Left ventricle myocardium inferior (tissue), 1 donor: Measurements from ENCODE around the gene CDC23. TPM values are rescaled to one million over a fixed set of nuclear protein-coding genes. Genes with fewer than 3 reads are reported as not detected.
"Not testable (repeated sequence)": the region's sequence is repeated elsewhere in the genome, so short reads cannot be mapped to it uniquely, and the experiment has no call there.

ENCODE experiments used
- DNase-seq: peaks from one replicate; pipeline ENCODE4 v3.0.0-alpha.2; 2020
- H3K27ac ChIP-seq: fragments of 200-600 bp; replicated peaks from 2 replicates; pipeline ENCODE4 v1.8.0; 2021
- H3K27me3 ChIP-seq: fragments of 200-600 bp; 2 replicates; pipeline ENCODE4 v1.8.0; 2021; ENCODE audit warnings: low read depth
- H3K36me3 ChIP-seq: fragments of 200-600 bp; 2 replicates; pipeline ENCODE4 v1.8.0; 2021
- H3K4me1 ChIP-seq: fragments of 200-600 bp; 2 replicates; pipeline ENCODE4 v1.8.0; 2021
- H3K4me3 ChIP-seq: fragments of 200-600 bp; 2 replicates; pipeline ENCODE4 v1.8.0; 2021; ENCODE audit warnings: mild to moderate bottlenecking, moderate library complexity
- H3K9me3 ChIP-seq: fragments of 200-600 bp; replicated peaks from 2 replicates; pipeline ENCODE4 v1.8.0; 2021
- CTCF ChIP-seq: fragments of 200-600 bp; IDR thresholded peaks from 2 replicates; pipeline ENCODE4 v1.8.0; 2021; ENCODE audit warnings: antibody characterized with exemption, mild to moderate bottlenecking, borderline replicate concordance
- intact Hi-C: fragments of 100-400 bp; cut with micrococcal nuclease; formaldehyde crosslinking; loops from one replicate; pipeline ENCODE4 v1.11.0; 2022
- total RNA-seq: library from RNA; stranded (reverse); fragmentation: NEBNext Ultra II Directional; extraction: Animal tissue kit (Norgen Biotek cat#: 25700); gene quantifications from one replicate; pipeline ENCODE4 v1.2.1, GENCODE V29; 2021
- donor health status: DM: no; HTN: yes; CAD: no; lungs with severe emphysema.

The CDC23 gene
- total RNA-seq, 1 donor from 2014 or later = 20.2 TPM

GRCh38 chr5:138159666-138160065 lies 53.5 kb downstream of the CDC23 start:
- Histone ChIP-seq H3K36me3 (peaks cover 91% of the 10 kb centered on the region), H3K4me3 (no peak overlapping the region), H3K9me3 (no peaks in the 10 kb centered on the region), H3K4me1 (no peaks in the 10 kb centered on the region), H3K27me3 (no peaks in the 10 kb centered on the region), H3K27ac (no peak overlapping the region)
- DNase-seq = no peak
- TF ChIP-seq CTCF = no peak
- intact Hi-C loops = no loop called here

- Histone ChIP-seq H3K9me3 (no peaks in the 10 kb centered on the region), H3K27me3 (no peaks in the 10 kb centered on the region), H3K27ac (no peak overlapping the region), H3K4me3 (no peak overlapping the region), H3K36me3 (peaks cover 71% of the 10 kb centered on the region), H3K4me1 (no peaks in the 10 kb centered on the region)
- DNase-seq = no peak
- intact Hi-C loops = no loop called here
- TF ChIP-seq CTCF = no peak
Observed at GRCh38 chr5:138157626-138158025, 55.5 kb downstream of the CDC23 start.

- peaks cover 54% of the 10 kb centered on the region for H3K36me3 ChIP-seq
- H3K4me1 ChIP-seq, H3K27me3 ChIP-seq, H3K4me3 ChIP-seq, intact Hi-C loops, DNase-seq, H3K27ac ChIP-seq, H3K9me3 ChIP-seq: not testable (repeated sequence)
Observed at GRCh38 chr5:138155977-138156376, 57.1 kb downstream of the CDC23 start.

- Histone ChIP-seq H3K9me3 (no peaks in the 10 kb centered on the region), H3K4me3 (no peak overlapping the region), H3K36me3 (no peaks in the 10 kb centered on the region), H3K27ac (no peak overlapping the region), H3K27me3 (no peaks in the 10 kb centered on the region), H3K4me1 (no peaks in the 10 kb centered on the region)
- no peak for DNase-seq
- TF ChIP-seq CTCF = no peak
- intact Hi-C loops = no loop called here
Observed at GRCh38 chr5:138149530-138149929, 63.6 kb downstream of the CDC23 start.

- intact Hi-C loops = no loop called here
Observed at GRCh38 chr5:138148811-138149210, 64.3 kb downstream of the CDC23 start.

GRCh38 chr5:138143578-138143977 lies 69.5 kb downstream of the CDC23 start:
- DNase-seq, H3K36me3 ChIP-seq, H3K4me3 ChIP-seq, H3K27ac ChIP-seq, H3K9me3 ChIP-seq, H3K27me3 ChIP-seq, intact Hi-C loops: not testable (repeated sequence)
- peaks cover 11% of the 10 kb centered on the region for H3K4me1 ChIP-seq

More at GRCh38 chr5:138148811-138149210, 64.3 kb downstream of the CDC23 start:
- Histone ChIP-seq H3K27me3 (no peaks in the 10 kb centered on the region), H3K4me1 (no peaks in the 10 kb centered on the region), H3K9me3 (no peaks in the 10 kb centered on the region), H3K36me3 (no peaks in the 10 kb centered on the region), H3K27ac (no peak overlapping the region), H3K4me3 (no peak overlapping the region)
- no peak for TF ChIP-seq CTCF
- peak; percentile 20 for DNase-seq

GRCh38 chr5:138141734-138142133 lies 71.4 kb downstream of the CDC23 start:
- H3K36me3 ChIP-seq = no peaks in the 10 kb centered on the region
- peaks cover 13% of the 10 kb centered on the region for H3K4me1 ChIP-seq
- H3K27ac ChIP-seq = no peak overlapping the region
- no peak overlapping the region for H3K4me3 ChIP-seq
- TF ChIP-seq CTCF = no peak
- H3K27me3 ChIP-seq = no peaks in the 10 kb centered on the region
- no peaks in the 10 kb centered on the region for H3K9me3 ChIP-seq
- intact Hi-C loops = no loop called here
- DNase-seq = no peak
